Measurements from ENCODE around the gene AADAT.
A peak's percentile ranks its signal among the peaks of the same experiment; 100 is the strongest.
"Not testable (repeated sequence)": the region's sequence is repeated elsewhere in the genome, so short reads cannot be mapped to it uniquely, and the experiment has no call there.

Gene AADAT

GRCh38 chr4:170089668-170090351, at the start of gene AADAT:
Gene AADAT, minus strand, starts transcription at chr4:170089956. Its CDS starts 266 bp downstream, at chr4:170089690.
- DNase-seq (ENCODE audit: low spot score) = peak; percentile 83

DNA sequence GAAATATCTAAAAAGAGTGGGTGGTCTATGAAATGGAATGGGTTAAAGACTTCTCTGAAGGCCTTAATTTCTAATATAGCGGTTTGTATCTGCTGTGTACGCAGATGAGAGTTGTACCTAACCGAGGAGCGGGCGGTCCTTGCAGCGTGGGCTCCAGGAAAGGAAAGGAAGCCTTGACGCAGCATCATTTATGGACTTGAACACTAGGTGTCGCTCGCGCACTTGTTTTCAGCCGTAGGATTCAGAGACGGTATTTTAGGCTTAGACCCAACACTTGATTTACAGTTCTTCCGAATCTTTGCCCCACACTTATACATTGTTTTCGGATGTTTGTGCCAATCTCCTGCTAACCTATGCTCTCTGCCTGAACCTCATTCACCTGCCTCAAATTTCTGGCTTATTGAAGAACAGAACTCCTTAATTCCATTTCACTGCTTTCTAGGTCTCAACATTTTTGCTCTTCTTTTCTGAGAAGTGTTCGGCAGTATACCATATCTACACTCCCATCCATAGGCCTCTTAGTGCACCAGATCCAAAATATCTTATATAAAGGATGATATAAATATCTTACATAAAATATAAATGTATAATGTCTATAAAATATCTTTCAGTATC, 48.9 kb upstream of the AADAT start:
- DNase-seq (ENCODE audit: low spot score) = peak; percentile 83

DNA sequence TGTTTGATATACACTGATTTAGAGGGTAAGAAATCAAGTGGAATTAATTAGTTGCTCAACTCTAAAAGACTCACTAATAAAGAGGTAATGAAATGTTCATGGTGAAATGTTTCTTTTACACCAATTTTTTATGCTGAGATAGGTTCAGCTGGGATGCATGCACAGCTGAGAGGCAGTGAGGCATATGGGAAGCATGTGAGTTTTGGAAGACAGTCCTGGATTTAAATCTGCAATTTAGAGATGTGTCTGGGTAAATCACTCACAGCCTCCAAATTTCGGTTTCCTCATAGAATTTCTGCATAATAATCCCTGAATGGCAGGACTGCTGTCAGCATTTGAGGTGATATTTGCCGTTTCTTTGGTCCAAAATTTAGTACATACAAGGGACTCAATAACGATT, 48.2 kb upstream of the AADAT start:
- DNase-seq (ENCODE audit: low spot score) = no peak

DNA sequence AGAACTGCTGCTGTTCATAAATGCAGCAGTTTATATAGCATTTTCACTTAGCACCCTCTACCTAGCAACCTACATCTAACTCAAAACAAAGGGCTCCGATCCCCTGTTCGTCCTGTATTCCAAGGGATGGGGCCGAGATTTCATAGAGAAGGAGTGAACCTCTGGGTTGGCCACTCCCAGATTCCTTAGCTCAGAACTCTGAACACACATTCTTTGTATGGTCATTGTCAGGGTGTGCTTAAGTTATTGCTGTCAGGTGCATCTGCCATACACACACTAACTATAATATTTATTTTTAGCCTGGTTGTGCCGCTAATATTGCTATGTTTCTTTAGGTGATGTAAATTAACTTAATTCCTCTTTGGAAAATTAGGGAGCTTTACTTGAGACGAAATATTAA, 47.7 kb upstream of the AADAT start:
- DNase-seq (ENCODE audit: low spot score) = no peak

DNA sequence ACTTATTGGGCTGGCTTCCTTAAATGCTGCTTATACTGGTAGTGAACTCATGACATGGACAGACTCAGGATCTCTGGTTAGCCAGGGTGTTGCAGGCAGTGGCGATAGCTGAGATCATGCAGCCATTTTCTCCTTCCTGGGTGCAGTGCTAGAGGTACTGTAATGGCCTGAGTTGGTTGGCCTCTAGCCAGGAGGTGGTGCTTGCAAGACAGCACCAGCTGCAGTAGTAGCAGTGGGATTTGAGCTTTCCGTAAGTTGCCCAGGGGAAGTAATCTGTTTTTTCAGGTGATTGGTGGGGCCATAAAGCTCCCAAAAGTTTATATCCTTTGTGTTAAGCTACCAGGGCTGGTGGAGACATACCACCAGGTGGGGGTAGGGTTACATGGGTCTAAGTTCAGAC, 45.1 kb upstream of the AADAT start:
- DNase-seq (ENCODE audit: low spot score) = no peak

GRCh38 chr4:170128219-170128804, 38.6 kb upstream of the AADAT start:
- DNase-seq (ENCODE audit: low spot score) = no peak

DNA sequence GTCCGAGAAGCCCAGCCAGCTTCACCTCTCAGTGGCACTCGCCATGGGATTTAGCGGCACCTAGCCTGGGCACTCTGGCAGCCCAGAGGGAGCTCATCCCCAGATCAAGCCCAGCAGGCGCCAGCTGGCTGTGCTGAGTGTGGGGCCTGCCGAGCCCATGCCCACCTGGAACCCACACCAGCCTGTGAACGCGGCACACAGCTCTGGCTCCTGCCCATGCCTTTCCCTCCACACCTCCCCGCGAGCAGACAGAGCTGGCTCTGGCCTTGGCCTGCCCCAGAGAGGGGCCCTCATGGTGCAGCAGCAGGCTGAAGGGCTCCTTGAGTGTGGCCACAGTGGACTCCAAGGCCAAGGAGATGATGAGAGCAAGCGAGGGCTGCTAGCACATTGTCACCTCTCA, 38.0 kb upstream of the AADAT start:
- DNase-seq (ENCODE audit: low spot score) = no peak

GRCh38 chr4:170124406-170124805, 34.6 kb upstream of the AADAT start:
- no peak for DNase-seq (ENCODE audit: low spot score)

GRCh38 chr4:170122252-170122651, 32.5 kb upstream of the AADAT start:
- no peak for DNase-seq (ENCODE audit: low spot score)

DNA sequence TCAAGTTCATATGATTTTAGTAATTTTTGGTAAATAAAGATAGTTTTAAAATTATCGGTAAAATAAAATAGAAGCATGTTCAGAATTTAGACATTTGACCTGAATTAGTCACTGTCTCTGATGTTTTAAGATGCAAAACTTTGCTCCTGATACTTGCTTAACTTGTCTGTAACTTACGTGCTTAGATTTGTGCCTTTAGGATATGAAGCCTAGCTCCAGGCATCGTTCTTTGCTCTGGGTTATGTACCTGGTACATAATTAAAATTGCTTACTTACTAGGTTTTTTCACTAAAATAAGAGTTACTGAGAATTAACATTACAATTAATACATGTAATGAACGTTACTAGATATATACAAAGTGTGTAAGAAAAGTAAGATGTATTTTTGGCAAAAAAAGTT, 24.9 kb upstream of the AADAT start:
- no peak for DNase-seq (ENCODE audit: low spot score)

DNA sequence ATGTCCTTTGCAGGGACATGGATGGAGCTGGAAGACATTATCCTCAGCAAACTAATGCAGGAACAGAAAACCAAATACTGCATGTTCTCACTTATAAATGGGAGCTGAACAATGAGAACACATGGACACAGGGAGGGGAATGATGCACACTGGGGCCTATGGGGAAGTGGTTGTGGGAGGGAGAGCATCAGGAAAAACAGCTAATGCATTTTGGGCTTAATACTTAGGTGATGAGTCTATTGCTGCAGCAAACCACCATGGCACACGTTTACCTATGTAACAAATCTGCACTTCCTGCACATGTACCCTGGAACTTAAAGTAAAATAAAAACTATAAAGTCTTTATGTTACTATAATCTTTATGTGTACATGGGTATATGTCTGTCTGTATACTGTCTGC, 24.4 kb upstream of the AADAT start:
- DNase-seq (ENCODE audit: low spot score) = not testable (repeated sequence)

DNA sequence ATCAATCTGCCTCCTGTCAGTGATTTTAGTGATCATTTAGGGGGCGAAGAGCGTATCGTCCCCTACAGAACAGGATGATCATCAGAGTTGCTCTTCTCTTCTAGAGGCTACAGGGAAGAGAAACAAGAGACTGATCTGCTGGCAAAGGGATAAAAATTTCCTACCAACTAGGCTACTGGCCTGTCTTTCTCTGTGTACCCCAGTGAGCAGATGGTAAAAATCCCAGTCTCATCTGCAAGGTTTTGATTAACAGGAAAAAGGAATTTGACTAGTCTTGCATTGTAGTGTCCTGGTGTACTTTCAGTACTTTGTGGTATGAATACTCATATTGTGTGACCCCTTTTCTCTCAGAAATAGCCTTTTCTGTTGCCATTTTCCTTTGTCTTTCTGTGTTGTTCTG, 21.8 kb upstream of the AADAT start:
- DNase-seq (ENCODE audit: low spot score) = no peak

- no peak for DNase-seq (ENCODE audit: low spot score)
Observed at GRCh38 chr4:170111085-170111484, 21.3 kb upstream of the AADAT start.

GRCh38 chr4:170110285-170110672, 20.5 kb upstream of the AADAT start:
- no peak for DNase-seq (ENCODE audit: low spot score)

DNA sequence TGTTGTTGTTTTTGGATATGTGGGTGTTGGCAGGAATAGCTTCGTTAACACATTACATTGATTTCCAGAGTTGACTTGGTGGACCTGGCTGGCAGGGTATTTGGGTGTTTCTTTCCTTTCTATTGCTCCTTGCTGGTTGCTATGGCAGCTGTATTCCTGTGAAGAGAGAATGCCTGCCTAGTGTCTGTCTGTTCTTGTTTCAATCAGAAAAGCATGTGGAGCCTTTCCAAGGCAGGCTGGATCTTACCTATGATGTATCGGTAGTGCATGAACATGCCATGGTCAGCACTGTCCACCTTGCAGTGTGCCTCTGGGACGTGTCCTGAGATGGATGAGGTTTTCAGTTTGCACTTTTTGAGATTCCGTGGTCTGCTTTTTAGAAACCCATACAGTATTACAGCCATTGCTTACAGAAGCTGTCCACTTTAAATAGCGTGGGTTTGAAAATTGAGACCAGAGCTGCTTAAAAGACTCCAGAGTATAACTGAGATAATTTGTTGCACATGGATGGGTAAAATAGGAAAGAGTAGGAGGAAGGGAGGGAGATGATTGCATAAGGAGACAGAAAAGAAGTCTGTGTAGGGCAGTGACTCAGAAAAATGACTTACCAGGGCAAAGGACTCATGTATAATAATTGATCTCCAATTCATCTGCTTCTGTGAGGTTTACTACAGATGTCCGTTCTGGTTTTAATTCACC, 20.0 kb upstream of the AADAT start:
- no peak for DNase-seq (ENCODE audit: low spot score)

- DNase-seq (ENCODE audit: low spot score) = no peak
Observed at GRCh38 chr4:170106900-170107299, 17.1 kb upstream of the AADAT start.

- DNase-seq (ENCODE audit: low spot score) = no peak
Observed at GRCh38 chr4:170102426-170102825, 12.7 kb upstream of the AADAT start.

DNA sequence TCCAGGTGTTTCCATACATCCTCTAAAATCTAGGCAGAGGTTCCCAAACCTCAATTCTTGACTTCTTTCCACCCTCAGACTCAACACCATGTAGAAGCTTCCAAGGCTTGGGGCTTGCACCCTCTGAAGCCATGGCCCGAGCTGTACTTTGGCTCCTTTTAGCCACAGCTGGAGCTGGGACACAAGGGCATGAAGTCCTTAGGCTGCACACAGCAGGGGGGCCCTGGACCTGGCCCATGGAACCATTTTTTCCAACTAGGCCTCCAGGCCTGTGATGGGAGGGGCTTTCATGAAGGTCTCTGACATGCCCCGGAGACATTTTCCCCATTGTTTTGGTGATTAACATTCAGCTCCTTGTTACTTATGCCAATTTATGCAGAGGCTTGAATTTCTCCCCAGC, 8.4 kb upstream of the AADAT start:
- DNase-seq (ENCODE audit: low spot score) = not testable (repeated sequence)

- no peak for DNase-seq (ENCODE audit: low spot score)
Observed at GRCh38 chr4:170097681-170098080, 7.9 kb upstream of the AADAT start.

DNA sequence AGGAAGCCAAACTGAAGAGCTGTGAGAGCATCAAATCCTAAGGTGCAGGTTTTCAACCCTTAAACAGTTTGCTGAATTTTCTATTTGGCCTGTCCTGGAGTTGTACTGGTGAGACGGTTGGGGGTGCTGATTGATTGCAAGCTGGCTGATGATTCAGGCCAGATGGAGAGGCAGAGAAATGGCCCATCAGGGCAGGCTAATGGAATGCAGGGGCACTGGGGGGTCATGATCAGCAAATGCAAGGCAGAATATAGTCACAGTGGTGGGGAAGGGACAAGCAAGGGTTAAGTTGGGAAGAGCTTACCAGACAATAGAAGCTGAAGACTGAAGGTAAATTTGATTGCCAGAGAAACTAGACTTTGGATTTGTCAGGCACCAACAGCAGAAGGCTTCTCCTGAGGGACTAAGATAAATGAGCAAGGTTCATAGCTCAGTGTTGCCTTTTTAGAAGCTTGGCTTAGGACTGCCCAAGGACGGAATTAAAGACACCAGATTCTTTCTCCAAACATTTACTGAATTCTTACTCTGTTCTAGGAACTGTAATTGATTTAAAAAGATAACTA, 4.3 kb upstream of the AADAT start:
- no peak for DNase-seq (ENCODE audit: low spot score)

GRCh38 chr4:170091069-170091696, 1.4 kb upstream of the AADAT start:
- no peak for DNase-seq (ENCODE audit: low spot score)

DNA sequence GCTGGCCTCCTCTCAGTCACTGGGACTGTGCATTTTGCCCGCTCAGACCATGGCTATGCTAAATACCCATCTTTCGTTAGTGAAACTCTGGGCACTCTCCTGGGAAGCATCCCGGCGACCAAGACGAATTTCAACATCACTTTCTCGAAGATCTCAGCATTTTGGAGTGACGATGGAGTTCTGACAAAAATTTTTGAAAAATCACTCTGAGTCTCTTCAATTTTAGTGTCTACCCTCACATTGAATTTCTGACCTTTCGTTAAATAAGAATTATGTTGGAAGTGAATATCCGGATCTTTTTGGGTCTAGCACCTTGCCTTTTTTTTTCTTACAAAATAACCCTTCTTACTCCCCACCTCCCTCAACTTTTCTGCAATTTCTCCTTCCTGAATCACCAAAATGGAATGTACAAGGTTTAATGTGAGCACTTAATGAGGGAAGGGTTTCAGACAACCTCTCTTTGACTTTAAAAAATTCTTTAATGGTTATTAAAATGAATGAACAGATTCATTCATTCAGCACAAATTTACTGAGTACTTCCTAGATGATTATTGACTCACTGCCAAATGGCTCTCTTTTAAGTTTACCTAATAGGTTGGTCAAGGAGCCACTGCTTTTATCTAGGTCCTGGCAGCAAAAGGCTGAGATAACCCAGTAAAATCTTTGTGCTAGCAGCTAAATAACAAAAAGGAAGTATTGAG, 746 bp upstream of the AADAT start:
- peak; percentile 2 for DNase-seq (ENCODE audit: low spot score)
